Activated CD4-positive, alpha-beta T cell treated with anti-CD3 and anti-CD28 coated beads, Interleukin-2, amount 50 U/mL, for 48 hours (primary cell): ENCODE measurements around the gene HOXD9.

Experiments used
- DNase-seq, 2 experiments: peaks; one replicate each; pipeline ENCODE4 v3.0.0-alpha.2; 2020

The HOXD9 gene

GRCh38 chr2:176111846-176112374 is 10.6 kb upstream of the HOXD9 start:
- no peak for DNase-seq

DNA sequence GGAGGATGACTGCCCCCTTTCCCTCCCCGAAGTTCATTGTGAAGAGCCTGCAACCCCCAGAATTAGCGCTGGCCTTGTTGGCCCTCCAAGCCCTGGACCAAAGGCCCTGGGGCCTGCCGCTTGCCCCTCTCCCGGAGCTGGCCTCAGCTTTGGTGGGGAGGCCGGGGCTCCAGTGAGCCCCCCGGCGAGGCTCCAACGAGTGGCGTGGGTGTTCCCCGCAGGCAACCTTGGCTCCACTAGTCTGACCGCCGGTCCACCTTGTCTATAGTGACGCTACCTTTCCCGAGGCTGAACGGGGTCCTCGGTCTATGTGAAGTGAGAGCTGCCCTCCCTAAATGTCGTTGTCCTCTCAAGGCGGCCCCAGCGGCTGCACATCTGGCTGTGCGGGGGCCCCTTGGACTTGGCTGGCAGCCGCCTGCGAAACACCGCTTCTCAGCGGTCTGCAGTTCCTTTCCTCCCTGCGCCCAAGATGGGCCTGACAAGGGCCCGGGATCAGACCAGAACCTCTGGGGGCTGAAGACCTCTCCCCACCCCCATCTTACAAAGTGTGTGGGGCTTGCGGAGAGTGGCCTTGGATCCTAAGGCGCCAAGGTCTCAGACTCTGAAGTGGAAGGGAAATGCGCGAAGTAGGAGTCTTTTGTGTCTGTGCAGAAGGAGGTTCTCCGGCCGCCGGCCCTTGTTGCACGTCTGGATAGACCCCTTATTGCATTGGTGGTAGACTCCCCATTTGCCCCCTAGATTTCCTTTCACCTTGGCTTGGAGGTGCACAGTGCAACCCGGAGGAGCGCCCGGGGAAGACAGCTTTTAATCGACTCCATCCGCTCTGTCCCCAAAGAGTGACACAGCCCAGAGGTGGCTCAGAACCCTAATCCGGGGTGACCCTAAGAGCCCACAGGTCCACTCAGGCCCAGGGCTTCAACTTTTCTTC is 9.9 kb upstream of the HOXD9 start:
- DNase-seq, result no peak

GRCh38 chr2:176114120-176114929 is 8.2 kb upstream of the HOXD9 start:
- DNase-seq, result no peak

DNA sequence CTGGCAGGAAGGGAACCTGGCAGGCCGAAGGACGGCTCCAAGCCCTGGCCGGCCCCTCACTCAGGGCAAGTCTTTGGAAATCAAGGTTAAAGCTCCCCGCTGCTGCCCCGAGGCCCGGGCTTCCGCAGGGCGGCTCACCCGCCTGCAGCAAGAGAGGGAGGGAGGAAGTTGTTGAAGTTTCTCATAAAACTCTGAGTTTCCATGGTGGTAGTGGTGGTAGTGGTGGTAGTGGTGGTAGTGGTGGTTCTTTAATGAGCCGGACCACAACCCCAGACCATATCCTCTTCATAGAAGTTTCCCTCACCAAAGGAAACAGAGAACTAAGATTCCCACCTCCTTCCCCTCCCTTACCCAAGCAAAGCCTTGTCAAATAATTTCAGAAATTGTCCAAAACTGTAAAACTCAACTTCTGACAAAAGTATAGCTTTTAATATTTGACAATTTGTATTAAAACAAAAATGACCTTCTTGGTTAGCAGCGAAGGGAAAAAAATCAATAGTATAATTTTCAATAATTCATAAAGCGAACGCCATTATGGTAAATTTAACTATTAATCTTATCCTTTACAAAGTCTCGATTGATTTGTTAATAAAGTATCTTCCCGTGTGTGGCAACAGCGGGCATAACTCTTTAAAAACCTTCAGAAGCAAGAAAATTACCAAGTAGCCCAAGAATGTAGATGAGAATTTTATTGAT is 7.4 kb upstream of the HOXD9 start:
- DNase-seq, result no peak

- DNase-seq, result no peak
Observed at GRCh38 chr2:176115883-176116813, 6.4 kb upstream of the HOXD9 start, which contains the start of gene HOXD10. Gene HOXD10 (plus strand): TSS chr2:176116778. CDS start chr2:176116834, 56 bp downstream.

DNA sequence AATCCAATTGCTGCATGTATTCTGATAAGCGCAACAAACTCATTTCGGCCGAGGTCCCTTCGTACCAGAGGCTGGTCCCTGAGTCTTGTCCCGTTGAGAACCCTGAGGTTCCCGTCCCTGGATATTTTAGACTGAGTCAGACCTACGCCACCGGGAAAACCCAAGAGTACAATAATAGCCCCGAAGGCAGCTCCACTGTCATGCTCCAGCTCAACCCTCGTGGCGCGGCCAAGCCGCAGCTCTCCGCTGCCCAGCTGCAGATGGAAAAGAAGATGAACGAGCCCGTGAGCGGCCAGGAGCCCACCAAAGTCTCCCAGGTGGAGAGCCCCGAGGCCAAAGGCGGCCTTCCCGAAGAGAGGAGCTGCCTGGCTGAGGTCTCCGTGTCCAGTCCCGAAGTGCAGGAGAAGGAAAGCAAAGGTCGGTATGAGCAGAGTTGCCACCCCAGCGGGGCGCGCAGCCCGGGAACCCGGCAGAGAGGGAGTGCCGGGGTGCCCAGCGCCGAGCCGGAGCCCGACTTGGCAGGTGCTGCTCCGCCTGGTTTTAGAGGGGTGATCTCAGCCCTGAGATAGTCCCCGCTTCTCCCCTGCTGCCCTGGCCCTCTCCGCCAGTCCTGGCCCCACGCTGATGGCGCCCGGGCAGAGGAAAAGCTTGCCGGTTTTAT is 5.2 kb upstream of the HOXD9 start:
- no peak for DNase-seq

- no peak for DNase-seq
Observed at GRCh38 chr2:176117823-176118371, 4.6 kb upstream of the HOXD9 start.

GRCh38 chr2:176118601-176119339 is 3.7 kb upstream of the HOXD9 start:
- no peak for DNase-seq

DNA sequence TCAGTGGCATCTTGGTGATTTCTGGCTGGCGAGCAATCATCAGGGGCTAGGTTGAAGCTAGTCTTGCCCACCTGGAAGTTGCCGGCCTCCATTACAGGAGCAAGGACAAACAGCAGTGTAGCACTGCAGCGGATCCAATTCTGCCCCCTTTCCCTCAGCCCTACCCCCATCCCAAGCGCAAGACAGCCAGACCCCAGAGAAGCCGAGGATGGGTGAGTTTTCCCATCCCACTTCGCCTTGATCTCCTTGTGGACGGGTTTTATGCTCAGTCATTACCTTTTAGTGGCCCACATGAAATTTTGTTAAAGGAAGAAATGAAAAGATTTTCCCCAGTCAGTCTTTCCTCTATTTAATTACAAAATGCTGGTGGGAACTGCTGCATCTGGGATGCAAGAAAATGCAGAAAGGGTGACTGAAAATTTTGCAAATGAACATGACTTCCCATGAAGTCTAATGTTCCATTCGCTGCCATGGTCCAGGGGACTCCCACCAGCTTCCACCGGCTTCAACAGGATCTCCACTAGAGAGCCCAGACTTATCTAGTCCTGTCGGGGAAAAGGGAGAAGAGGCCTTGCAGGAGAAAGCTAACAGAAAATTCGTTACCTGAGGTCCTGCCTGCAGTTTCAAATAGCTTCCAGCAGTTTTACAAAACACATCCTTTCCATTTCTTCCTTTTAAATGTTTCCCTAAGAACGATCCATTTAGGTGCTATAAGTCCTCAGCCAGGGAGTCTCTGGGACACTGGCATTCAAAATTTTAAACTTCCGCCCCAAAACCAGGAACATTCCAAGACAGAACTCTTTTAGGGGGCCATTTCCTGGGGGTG is 1.9 kb upstream of the HOXD9 start:
- DNase-seq, result no peak

DNA sequence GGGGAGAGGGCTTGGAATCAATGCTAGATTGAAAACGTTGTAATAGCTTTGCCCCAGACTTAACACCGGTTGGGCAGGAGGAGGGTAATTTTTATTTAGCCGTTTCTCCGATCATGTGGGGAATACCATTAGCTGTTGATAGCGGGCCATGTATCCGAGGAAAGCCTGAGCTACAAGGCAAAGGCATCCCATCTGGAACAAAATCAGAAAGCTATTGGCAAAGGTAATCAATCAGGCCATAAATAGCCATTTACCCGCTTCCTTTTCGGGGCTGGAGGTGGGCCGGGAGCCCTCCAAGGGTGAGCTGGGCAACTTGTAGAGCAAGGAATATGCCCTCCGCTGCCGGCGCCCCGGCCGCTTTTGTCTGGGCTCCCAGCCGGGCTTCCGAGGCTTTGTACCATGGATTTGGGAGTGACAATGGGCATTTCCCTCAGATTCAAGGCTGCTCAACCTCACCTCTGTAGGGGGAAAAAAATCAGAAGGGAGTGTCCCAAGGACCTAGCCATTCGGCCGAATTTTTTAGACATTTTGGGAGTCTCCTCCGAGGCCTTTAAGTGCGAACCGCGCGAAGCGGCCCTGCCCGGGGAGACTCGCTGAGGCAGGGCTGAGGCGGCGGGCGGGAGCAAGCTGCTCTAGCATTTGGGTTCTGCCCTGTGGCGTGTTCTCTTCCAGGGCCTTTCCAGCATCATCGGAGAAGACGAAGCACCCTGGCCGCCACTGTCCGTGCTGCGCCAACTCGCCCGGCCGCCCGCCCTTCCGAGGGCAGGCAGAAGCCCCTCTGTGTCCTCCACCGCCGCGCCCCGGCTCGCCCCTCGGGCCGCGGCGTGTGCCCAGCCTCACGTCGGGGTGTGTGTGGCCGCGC is 1.1 kb upstream of the HOXD9 start:
- DNase-seq, result no peak

DNA sequence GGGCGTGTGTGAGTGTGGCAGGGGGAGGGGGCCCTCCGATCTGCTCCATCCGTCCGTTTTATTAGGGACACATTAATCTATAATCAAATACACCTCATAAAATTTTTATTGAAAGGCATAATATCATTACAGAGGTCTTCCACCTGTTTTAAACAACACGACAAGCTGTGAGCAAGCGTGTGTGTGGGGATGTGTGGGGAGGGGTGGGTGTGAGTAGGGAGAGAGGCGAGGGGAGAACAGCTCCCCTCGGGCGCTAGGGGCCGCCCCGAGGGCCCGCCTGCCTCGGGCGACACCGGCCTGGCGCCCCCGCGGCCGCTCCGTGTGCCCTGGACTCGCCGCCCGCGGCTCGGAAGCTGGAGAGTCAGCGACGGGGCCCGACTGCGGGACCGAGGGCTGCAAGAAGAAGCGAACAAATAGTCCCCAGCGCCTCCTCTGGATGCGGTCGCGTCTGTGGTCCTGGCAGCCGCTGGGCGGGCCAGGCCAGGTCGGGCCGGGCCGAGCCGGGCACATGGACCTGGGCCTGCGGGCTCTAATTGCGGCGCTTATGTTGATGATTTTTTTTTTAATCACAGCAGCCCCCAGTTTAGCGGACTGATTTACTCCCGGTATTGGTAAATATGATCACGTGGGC is 352 bp upstream of the HOXD9 start:
- no peak for DNase-seq

DNA sequence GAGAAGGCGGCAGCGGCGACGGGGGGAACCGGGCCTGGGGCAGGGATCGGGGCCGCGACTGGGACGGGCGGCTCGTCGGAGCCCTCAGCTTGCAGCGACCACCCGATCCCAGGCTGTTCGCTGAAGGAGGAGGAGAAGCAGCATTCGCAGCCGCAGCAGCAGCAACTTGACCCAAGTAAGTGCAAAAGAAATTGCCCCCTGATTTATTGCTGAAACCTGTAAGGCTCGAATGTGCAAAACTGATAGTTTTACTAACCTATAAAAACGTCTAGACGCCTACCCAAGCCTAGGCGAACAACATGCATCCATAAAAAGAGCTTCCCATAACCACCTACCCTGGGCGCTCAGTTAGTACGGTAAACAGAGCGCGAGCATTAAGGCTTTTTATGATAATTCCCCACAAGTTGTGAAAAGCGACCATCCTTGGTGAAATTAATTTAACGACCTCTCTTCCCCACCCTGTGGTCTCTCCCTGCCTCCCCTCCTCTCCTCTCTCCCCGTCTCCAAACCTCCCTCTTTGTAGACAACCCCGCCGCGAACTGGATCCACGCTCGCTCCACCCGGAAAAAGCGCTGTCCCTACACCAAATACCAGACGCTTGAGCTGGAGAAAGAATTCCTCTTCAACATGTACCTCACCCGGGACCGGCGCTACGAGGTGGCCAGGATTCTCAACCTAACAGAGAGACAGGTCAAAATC is 1.0 kb downstream of the HOXD9 start:
- DNase-seq, result no peak

- no peak for DNase-seq
Observed at GRCh38 chr2:176124110-176124946, 1.8 kb downstream of the HOXD9 start.

DNA sequence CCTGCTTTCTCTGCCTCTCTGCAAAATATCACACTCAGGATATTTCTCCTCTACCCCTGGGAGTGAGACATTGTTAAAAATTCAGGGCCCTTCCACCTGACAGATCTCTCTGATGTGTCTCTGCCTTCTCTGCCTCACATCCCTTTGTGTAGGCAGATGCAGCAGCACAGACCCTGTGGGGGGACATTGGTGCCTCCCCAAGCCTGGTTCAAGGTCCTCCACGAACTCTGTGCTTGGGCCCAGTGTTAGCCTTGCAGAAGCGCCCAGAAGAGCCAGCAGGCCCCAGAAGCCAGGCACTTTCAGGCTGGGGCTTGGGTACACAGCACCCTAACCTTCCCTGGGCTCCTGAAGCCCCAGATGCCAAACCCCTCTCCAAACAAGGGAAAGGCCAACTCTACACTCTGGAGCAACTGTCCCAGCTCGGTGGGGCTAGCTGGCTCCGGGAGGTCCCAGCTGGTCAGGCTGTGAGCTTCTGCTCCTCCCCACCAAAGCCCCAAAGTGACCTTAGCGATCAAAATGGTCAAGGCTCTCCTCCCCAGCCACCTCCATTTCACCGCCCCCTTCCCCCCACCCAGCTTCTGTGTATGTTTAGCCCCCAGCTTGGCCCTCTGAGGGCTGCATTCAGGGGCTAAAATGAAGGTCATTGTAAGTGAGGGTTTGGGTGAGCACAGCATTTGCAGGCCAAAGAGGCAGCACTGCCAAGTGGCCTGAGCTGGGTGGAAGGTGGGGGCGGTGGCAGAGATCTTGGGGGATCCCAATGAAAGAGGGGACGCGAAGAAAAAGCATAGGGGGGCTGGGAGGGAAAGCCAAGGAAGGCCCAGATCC is 2.6 kb downstream of the HOXD9 start:
- no peak for DNase-seq

GRCh38 chr2:176125772-176126054 is 3.2 kb downstream of the HOXD9 start:
- DNase-seq, result no peak
